ENCODE results near the gene BST1.
A peak's percentile ranks its signal among the peaks of the same experiment; 100 is the strongest.

The BST1 gene

GRCh38 chr4:15676039-15676438 is 26.8 kb upstream of the BST1 start:
- no peak for DNase-seq (ENCODE audit: low read depth in 3 of 3)

- DNase-seq (ENCODE audit: low read depth in 3 of 3): no peak
These were observed 26.0 kb upstream of the BST1 start for GRCh38 chr4:15676899-15677298.

GRCh38 chr4:15677507-15677988 is 25.3 kb upstream of the BST1 start:
- no peak for DNase-seq (ENCODE audit: low read depth in 3 of 3)

GRCh38 chr4:15681067-15681371 is 21.8 kb upstream of the BST1 start:
- DNase-seq (ENCODE audit: low read depth in 3 of 3): no peak

GRCh38 chr4:15681372-15682241 is 21.3 kb upstream of the BST1 start, which contains the start of gene FAM200B:
Gene FAM200B, plus strand, starts transcription at chr4:15681827. Its CDS starts 5,151 bp downstream, at chr4:15686978.
- peak; percentile 97 to 99 (median 97) for DNase-seq (ENCODE audit: low read depth in 3 of 3)

GRCh38 chr4:15682242-15683142 is 20.4 kb upstream of the BST1 start:
- DNase-seq (ENCODE audit: low read depth in 3 of 3): no peak

GRCh38 chr4:15683143-15683495 is 19.7 kb upstream of the BST1 start:
- DNase-seq (ENCODE audit: low read depth in 3 of 3): no peak

- no peak for DNase-seq (ENCODE audit: low read depth in 3 of 3)
These were observed 18.4 kb upstream of the BST1 start for GRCh38 chr4:15684498-15684897.

- DNase-seq (ENCODE audit: low read depth in 3 of 3): no peak
These were observed 14.8 kb upstream of the BST1 start for GRCh38 chr4:15688051-15688450.

GRCh38 chr4:15689540-15689939 is 13.3 kb upstream of the BST1 start:
- DNase-seq (ENCODE audit: low read depth in 3 of 3): no peak

- no peak for DNase-seq (ENCODE audit: low read depth in 3 of 3)
These were observed 12.7 kb upstream of the BST1 start for GRCh38 chr4:15690020-15690809.

- no peak for DNase-seq (ENCODE audit: low read depth in 3 of 3)
These were observed 11.3 kb upstream of the BST1 start for GRCh38 chr4:15691346-15692135.

GRCh38 chr4:15692602-15693001 is 10.3 kb upstream of the BST1 start:
- no peak for DNase-seq (ENCODE audit: low read depth in 3 of 3)

- no peak for DNase-seq (ENCODE audit: low read depth in 3 of 3)
These were observed 8.4 kb upstream of the BST1 start for GRCh38 chr4:15694431-15694830.

GRCh38 chr4:15695240-15695699 is 7.6 kb upstream of the BST1 start:
- DNase-seq (ENCODE audit: low read depth in 3 of 3): no peak

- DNase-seq (ENCODE audit: low read depth in 3 of 3): no peak
These were observed 7.1 kb upstream of the BST1 start for GRCh38 chr4:15695729-15696128.

- no peak for DNase-seq (ENCODE audit: low read depth in 3 of 3)
These were observed 6.0 kb upstream of the BST1 start for GRCh38 chr4:15696866-15697265.

GRCh38 chr4:15703439-15703838 is 574 bp downstream of the BST1 start:
- DNase-seq (ENCODE audit: low read depth in 3 of 3): no peak

- DNase-seq (ENCODE audit: low read depth in 3 of 3): no peak
These were observed 1.3 kb downstream of the BST1 start for GRCh38 chr4:15704129-15704528.

- DNase-seq (ENCODE audit: low read depth in 3 of 3): no peak
These were observed 3.9 kb downstream of the BST1 start for GRCh38 chr4:15706646-15707362.

Data from stimulated activated CD4-positive, alpha-beta T cell treated with anti-CD3 and anti-CD28 coated beads, TNF-alpha, amount 100 ng/mL, for 48 hours (primary cell).